Parathyroid adenoma (tissue), 2 donors: Measurements from ENCODE around the gene KRTAP10-10.

Experiments used
- H2AFZ ChIP-seq: fragments of 300-600 bp; sonication (generic); one replicate; pipeline ENCODE4 v1.7.0; 2017; ENCODE audit warnings: antibody characterized with exemption, mild to moderate bottlenecking
- H3K27ac ChIP-seq: fragments of 300-600 bp; sonication (generic); one replicate; pipeline ENCODE4 v1.7.0; 2017
- H3K27me3 ChIP-seq: fragments of 300-600 bp; sonication (generic); one replicate; pipeline ENCODE4 v1.7.0; 2017; ENCODE audit warnings: low read length; ENCODE audit not compliant: control insufficient read depth, insufficient read depth
- H3K36me3 ChIP-seq: fragments of 300-600 bp; sonication (generic); one replicate; pipeline ENCODE4 v1.7.0; 2017; ENCODE audit warnings: low read length; ENCODE audit not compliant: control insufficient read depth, insufficient read depth
- H3K4me1 ChIP-seq: fragments of 300-600 bp; sonication (generic); one replicate; pipeline ENCODE4 v1.7.0; 2017; ENCODE audit warnings: control low read depth
- H3K4me2 ChIP-seq: fragments of 300-600 bp; sonication (generic); one replicate; pipeline ENCODE4 v1.7.0; 2017; ENCODE audit warnings: low read length
- H3K4me3 ChIP-seq: fragments of 300-600 bp; sonication (generic); one replicate; pipeline ENCODE4 v1.7.0; 2017; ENCODE audit warnings: low read depth, low read length
- H3K79me2 ChIP-seq: fragments of 300-600 bp; sonication (generic); one replicate; pipeline ENCODE4 v1.7.0; 2017; ENCODE audit warnings: control low read depth
- H3K9ac ChIP-seq: fragments of 300-600 bp; sonication (generic); one replicate; pipeline ENCODE4 v1.7.0; 2017; ENCODE audit warnings: mild to moderate bottlenecking
- H3K9me3 ChIP-seq: fragments of 300-600 bp; sonication (generic); one replicate; pipeline ENCODE4 v1.7.0; 2017; ENCODE audit warnings: low read length; ENCODE audit not compliant: control insufficient read depth
- TF ChIP-seq, protein P1 (sequence below): fragments of 300-600 bp; sonication (generic); IDR thresholded peaks from one replicate; pipeline ENCODE4 v1.7.0; 2017; ENCODE audit warnings: antibody characterized with exemption, mild to moderate bottlenecking
- donor health status: primary hyperparathyroidism.

KRTAP10-10 gene

DNA sequence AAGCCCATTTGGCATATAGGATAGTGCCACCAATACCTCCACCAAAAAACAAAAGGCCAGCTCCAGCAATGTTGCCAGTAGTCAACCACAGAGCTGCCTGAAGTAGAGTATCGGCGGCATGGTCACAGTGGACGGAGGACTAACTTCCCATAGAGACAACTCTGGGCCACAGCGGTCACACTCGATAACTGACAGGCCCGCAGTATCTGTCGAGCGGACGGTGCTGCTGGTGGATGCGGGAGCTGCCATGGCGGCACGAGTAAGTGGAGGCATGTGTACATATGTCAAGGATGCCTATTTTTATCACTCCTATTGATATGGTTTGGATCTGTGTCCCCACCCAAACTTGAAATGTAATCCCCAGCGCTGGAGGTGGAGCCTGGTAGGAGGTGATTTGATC lies 40.7 kb downstream of the KRTAP10-10 start:
- Histone ChIP-seq H3K9me3 (no peaks in the 10 kb centered on the region), H3K4me2 (no peak overlapping the region), H3K9ac (no peak overlapping the region), H2AFZ (no peak overlapping the region), H3K79me2 (no peaks in the 10 kb centered on the region), H3K27ac (no peak overlapping the region), H3K4me1 (no peaks in the 10 kb centered on the region), H3K4me3 (no peak overlapping the region), H3K36me3 (no peaks in the 10 kb centered on the region), H3K27me3 (no peaks in the 10 kb centered on the region)
- TF ChIP-seq, protein P1, sequence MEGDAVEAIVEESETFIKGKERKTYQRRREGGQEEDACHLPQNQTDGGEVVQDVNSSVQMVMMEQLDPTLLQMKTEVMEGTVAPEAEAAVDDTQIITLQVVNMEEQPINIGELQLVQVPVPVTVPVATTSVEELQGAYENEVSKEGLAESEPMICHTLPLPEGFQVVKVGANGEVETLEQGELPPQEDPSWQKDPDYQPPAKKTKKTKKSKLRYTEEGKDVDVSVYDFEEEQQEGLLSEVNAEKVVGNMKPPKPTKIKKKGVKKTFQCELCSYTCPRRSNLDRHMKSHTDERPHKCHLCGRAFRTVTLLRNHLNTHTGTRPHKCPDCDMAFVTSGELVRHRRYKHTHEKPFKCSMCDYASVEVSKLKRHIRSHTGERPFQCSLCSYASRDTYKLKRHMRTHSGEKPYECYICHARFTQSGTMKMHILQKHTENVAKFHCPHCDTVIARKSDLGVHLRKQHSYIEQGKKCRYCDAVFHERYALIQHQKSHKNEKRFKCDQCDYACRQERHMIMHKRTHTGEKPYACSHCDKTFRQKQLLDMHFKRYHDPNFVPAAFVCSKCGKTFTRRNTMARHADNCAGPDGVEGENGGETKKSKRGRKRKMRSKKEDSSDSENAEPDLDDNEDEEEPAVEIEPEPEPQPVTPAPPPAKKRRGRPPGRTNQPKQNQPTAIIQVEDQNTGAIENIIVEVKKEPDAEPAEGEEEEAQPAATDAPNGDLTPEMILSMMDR = no peak

DNA sequence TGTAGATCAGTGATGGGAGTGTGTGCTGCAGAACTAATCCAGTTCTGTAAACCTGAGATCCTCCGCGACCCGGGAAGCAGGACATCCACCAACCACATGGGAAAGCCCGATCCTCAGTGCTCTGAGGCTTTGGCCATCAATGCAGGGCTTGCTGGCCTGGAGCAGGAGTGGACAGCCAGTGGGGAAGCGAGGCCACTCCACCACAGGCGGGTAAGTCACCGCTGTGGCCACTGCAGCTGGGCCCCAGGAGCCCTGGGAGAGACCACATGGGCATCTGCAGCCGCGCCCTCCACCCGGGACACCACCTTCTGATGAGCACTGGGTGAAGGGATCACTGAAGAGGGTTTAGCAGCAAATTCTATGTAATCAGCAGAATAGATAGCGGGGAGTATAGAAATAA lies 44.0 kb downstream of the KRTAP10-10 start:
- Histone ChIP-seq H3K9ac (no peak overlapping the region), H3K27me3 (no peaks in the 10 kb centered on the region), H3K4me2 (no peak overlapping the region), H3K36me3 (no peaks in the 10 kb centered on the region), H3K79me2 (no peaks in the 10 kb centered on the region), H2AFZ (no peak overlapping the region), H3K9me3 (no peaks in the 10 kb centered on the region), H3K4me1 (no peaks in the 10 kb centered on the region), H3K27ac (no peak overlapping the region), H3K4me3 (no peak overlapping the region)
- TF ChIP-seq, protein P1 = no peak

DNA sequence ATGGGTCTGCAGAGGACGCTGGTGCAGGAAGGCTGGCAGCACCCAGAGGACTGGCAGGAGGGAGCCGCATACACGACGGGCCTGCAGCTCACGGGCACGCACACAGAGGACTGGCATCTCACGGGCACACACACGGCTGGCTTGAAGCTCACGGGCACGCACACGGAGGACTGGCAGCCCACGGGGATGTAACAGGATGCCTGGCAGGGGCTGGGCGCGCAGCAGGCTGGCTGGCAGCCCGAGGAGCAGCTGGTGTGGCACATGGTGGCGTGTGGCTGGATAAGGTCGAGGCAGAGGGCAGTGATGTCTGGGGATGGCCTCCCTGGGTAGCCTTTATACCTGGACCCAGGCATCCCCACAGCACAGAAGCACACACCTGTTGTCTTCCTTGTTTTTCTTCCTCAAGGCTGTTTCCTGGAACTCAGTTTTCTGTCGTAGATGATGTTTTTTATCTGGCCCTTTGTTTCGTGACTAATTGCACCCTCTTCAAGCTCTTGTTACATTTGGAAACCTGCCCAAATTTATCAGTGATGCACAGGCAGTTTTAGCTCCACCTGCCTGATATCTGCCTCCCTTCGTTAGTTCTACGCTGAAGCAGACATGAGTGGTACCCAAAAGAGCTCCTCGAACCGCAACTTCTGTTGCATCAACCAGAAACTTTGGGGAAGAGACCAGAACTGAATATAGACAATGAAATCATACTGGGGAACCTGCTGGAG lies 44.9 kb downstream of the KRTAP10-10 start, which contains the start of gene KRTAP12-1:
Gene KRTAP12-1, minus strand, starts transcription at position 303 of the 719 bp plus-strand sequence. Its CDS starts 40 bp downstream, at position 263.
- no peak within 1 kb of the TSS for H3K27ac ChIP-seq
- no peaks in the 10 kb centered on the region for H3K27me3 ChIP-seq
- no peaks in the 10 kb centered on the region for H3K4me1 ChIP-seq
- H3K9ac ChIP-seq = no peak within 1 kb of the TSS
- no peaks in the 10 kb centered on the region for H3K36me3 ChIP-seq
- H2AFZ ChIP-seq = no peak within 1 kb of the TSS
- no peak within 1 kb of the TSS for H3K4me2 ChIP-seq
- H3K79me2 ChIP-seq = no peaks in the 10 kb centered on the region
- no peak within 1 kb of the TSS for H3K4me3 ChIP-seq
- TF ChIP-seq, protein P1 = no peak
- H3K9me3 ChIP-seq = no peaks in the 10 kb centered on the region

DNA sequence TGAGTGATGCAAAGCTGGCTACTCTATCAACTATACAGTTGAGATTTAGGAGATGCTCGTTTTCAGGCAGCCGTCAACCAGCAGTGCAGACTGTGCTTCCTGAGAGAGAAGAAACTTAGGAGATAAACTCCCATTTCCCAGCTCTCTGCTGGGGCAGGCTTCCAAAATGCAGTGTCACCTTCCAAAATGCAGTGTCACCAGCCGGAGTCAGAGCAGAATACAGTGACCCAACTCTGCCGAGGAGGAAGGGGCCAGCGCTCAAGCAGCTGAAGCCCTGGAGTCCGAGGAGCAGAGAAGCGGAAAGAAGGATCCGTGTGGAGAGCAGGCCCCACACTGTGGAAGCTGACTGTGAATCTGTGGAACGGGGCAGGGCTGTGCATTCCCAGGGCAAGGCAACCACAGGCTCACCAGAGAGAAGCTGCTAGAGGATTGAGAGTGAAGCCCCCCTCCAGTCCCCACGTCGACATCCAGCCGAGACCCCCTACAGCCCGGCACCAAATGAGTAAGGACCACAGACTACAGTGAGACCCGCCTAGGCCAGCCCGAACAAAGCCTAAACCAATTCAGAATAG lies 45.5 kb downstream of the KRTAP10-10 start:
- no peaks in the 10 kb centered on the region for H3K9me3 ChIP-seq

More for the DNA sequence above, 45.5 kb downstream of the KRTAP10-10 start:
- no peaks in the 10 kb centered on the region for H3K79me2 ChIP-seq
- no peak overlapping the region for H2AFZ ChIP-seq
- no peak overlapping the region for H3K4me2 ChIP-seq
- no peak overlapping the region for H3K4me3 ChIP-seq
- no peaks in the 10 kb centered on the region for H3K27me3 ChIP-seq
- no peak overlapping the region for H3K27ac ChIP-seq
- no peaks in the 10 kb centered on the region for H3K4me1 ChIP-seq
- no peak overlapping the region for H3K9ac ChIP-seq
- no peaks in the 10 kb centered on the region for H3K36me3 ChIP-seq
- TF ChIP-seq, protein P1 = no peak
